OCI-LY7 (cell line): ENCODE results near the gene XDH.

Experiments used
- CTCF ChIP-seq: fragments of 200-600 bp; sonication (generic); conservative IDR thresholded peaks from 2 replicates; pipeline ENCODE4 v1.5.1; 2014; ENCODE audit warnings: mild to moderate bottlenecking, antibody characterized with exemption, low read length, moderate library complexity, mixed read lengths
- EZH2phosphoT487 ChIP-seq: fragments of 200-600 bp; sonication (generic); IDR thresholded peaks from 2 replicates; pipeline ENCODE4 v1.6.1; 2018; ENCODE audit warnings: low read depth, borderline replicate concordance, mild to moderate bottlenecking, mixed run types, antibody characterized with exemption, low read length, moderate library complexity, mixed read lengths

DNA sequence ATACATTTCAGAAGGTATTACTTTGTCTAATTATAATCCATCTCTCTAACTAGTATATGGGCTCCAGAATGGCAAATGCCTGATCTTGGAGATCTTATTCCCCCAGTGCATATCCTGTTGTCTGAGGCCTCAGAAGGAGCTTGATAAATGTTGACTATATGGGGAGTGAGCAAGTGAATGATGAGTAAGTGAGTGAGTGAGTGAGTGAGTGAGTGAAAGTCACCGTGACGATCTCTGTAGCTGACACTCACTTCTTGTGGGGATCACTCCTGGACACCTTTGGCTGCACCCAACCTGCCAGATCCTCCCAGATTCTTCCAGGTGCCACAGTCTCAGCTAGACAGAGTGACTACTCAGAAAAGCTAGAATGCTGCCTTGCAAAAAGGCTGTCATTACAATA lies 2.8 kb downstream of the XDH start:
- TF ChIP-seq CTCF: no peak
- TF ChIP-seq EZH2phosphoT487: no peak
